GM18507 (cell line): ENCODE results near the gene SLC12A8.

Source experiments
- DNase-seq: peaks from one replicate; pipeline ENCODE4 v3.0.0; 2011; ENCODE audit warnings: low read depth; ENCODE audit not compliant: insufficient read length; ENCODE audit errors: extremely low spot score
- FAIRE-seq: peaks from 2 replicates; lab custom pipeline; 2011; peaks lifted over from hg19 to GRCh38; lab: Jason Lieb, UNC

SLC12A8 gene

GRCh38 chr3:125051205-125051604 lies 161.3 kb downstream of the SLC12A8 start:
- FAIRE-seq (no peak), DNase-seq (no peak)

GRCh38 chr3:125050488-125051090 lies 162.0 kb downstream of the SLC12A8 start:
- DNase-seq: no peak
- no peak for FAIRE-seq

DNA sequence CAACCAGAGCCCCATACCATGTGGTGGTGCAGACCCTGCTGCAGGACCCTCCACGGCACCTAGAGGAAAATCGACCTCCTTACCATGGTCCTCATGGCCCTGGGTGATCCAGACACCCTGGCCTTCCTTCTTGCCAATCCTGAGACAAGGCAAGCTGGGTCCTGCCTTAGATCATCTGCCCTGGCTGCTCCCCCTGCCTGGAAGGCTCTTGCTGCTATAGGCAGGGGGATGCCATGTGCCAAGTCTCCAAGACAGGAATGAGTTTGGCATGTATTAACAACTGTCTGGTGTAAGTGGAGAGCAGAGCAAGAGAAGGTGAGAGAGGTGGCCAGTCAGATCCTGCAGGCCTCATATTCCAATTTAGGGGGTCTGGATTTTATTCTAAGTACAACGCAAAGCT lies 164.3 kb downstream of the SLC12A8 start:
- DNase-seq: no peak
- no peak for FAIRE-seq

DNA sequence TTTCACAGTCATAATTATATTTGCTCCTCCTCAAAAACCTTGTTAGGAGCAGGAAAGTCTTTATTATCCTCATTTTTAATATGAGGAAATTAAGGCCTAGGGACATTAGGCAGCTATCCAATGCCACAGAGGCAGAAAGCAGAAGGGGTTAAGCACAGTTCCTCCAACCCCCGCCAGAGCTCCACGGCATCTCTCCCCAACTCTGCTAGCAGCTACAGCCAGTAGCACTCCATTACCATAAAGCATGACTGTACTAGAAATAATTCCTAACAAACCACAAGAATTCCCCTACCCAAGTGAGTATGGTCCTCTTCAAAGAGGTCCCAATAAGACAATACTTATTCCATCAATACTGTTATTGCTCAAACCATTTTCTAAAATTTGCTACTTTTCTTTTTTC lies 166.6 kb downstream of the SLC12A8 start:
- no peak for FAIRE-seq
- DNase-seq: no peak

DNA sequence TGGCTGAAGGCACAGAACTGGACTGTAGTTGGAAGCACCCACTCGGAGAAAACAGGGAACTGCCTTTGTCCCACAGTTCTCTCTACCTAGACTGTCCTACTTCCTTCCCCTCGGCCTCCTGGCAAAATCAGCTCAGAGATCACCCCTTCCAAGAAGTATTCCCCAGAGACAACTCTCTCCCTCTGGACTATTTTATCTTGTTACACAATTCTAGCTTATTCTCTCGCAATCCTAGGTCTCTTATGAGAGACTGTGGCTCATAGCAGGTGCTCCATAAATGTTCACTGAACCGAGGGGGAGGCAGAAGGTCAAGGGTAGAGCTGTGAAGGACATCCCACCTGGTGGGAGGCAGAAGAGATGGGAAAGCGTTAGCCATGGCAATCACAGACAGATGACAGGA lies 167.4 kb downstream of the SLC12A8 start:
- no peak for DNase-seq
- FAIRE-seq: no peak

GRCh38 chr3:125043599-125044151 lies 168.9 kb downstream of the SLC12A8 start:
- DNase-seq (no peak), FAIRE-seq (no peak)

DNA sequence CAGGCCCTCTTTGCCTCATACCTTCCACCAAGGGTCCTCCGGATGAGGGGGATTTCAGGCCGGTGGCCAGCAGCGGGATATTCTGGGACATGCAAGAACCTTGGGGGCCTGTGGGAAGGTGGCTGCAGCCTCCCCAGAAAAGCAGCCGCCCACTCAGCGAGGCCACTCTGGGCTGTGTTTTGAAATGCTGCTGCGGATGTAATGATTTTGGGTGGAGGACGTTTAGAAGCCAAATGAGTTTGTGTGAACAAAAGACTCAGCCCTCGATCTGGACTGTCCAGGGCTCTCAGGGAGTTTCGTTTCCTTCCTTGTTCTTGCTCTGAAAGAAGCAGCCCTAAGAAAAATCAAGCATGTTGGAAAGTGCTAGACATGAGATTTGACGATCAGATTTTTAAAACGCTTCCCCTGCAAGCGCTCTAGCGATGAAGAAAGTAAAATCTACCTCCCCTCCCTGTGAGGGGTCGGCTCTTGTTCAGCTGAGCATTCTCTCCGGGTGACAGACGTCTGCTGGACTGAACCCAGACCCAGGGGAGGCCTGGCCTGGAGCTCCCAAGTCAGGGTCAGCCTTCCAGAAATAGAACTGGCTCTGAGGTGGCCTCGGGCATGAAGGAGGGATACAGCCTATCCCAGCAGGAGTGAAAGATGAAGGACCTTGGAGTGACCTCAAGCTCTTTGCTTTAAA lies 169.7 kb downstream of the SLC12A8 start:
- FAIRE-seq: no peak
- DNase-seq: no peak

DNA sequence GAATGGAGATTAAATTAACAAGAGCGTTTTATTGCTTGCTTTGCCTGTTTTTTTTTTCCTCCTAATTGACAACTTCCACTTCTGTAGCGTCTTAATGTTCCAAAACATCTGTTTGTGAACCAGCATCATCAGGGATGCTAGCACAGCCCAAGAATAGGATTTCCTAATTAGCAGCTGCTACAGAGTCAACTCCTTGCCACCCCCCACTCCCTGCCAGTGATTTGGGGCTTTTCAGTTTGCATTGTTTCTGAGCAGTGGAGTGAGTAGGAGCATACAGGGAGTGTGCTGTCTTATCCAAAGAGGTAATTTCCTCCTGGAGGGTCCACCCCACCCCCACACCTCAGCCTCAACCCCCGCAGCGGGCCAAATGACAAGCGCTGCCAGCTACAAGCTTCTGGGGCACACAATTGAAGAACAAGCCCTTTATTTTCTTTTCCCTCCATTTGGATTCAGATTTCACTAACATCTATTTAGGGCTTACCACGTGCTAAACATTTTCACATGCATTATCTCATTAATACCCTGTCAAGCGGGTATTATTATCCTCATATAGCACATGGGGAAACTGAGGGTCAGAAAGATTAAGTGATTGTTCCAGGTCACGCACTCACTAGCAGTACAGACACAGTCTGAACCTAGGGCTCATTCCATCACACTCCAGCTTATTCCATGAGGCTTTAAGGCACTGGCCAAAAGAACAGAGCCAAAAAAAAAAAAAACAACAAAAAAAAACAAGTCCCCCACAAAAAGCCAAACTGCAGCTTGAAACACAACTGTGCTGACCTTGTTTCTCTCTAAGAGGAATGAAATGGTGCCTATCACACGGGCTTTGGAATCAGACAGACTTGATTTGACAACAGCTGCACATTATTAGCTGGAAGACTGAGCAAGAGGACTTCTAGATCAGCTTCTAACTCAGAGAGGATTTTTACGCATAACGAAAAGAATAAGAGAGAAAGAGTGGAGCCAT lies 173.1 kb downstream of the SLC12A8 start:
- FAIRE-seq (no peak), DNase-seq (no peak)

GRCh38 chr3:125037498-125038150 lies 174.9 kb downstream of the SLC12A8 start:
- DNase-seq: no peak
- FAIRE-seq: no peak

DNA sequence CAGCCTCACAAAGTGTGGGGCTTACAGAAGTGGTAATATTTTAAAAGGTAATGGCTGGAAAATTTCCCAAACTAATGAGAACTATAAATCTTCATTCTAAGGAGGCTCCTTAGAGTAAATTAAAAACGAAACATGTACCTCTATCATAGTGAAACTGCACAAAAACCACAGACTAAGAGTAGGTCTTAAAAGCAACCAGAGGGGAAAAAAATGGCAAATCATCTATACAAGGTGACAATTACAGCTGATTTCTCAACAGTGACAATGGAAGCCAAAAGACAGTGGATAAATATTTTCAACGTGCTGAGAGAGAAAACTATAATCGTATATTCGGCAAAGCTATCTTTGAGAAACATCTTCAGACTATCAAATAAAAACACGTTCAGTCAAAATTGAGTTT lies 177.3 kb downstream of the SLC12A8 start:
- DNase-seq: no peak
- peak; percentile 79 for FAIRE-seq

- FAIRE-seq (no peak), DNase-seq (no peak)
These were observed 178.9 kb downstream of the SLC12A8 start for GRCh38 chr3:125033616-125034015.

- no peak for DNase-seq
These were observed 179.4 kb downstream of the SLC12A8 start for GRCh38 chr3:125033135-125033534.

GRCh38 chr3:125032683-125033082 lies 179.9 kb downstream of the SLC12A8 start:
- DNase-seq (no peak), FAIRE-seq (no peak)

More at GRCh38 chr3:125033135-125033534, 179.4 kb downstream of the SLC12A8 start:
- no peak for FAIRE-seq
